BLaER1 (cell line): ENCODE results near the gene NDRG4.

Experiments used
- H3K27ac ChIP-seq: shearing (Covaris generic); formaldehyde crosslinking; 2 replicates; pipeline ENCODE4 v1.8.1; 2022
- H3K27me3 ChIP-seq: shearing (Covaris generic); formaldehyde crosslinking; 2 replicates; pipeline ENCODE4 v1.8.1; 2022
- H3K36me3 ChIP-seq: shearing (Covaris generic); formaldehyde crosslinking; 2 replicates; pipeline ENCODE4 v1.8.1; 2022
- H3K4me1 ChIP-seq: shearing (Covaris generic); formaldehyde crosslinking; 2 replicates; pipeline ENCODE4 v1.8.1; 2022
- H3K4me2 ChIP-seq: shearing (Covaris generic); formaldehyde crosslinking; 2 replicates; pipeline ENCODE4 v1.8.1; 2022
- H3K4me3 ChIP-seq: shearing (Covaris generic); formaldehyde crosslinking; 2 replicates; pipeline ENCODE4 v1.8.1; 2022
- H3K9ac ChIP-seq: shearing (Covaris generic); formaldehyde crosslinking; 2 replicates; pipeline ENCODE4 v1.8.1; 2022
- H3K9me3 ChIP-seq: shearing (Covaris generic); formaldehyde crosslinking; 2 replicates; pipeline ENCODE4 v1.8.1; 2022
- H4K20me1 ChIP-seq: shearing (Covaris generic); formaldehyde crosslinking; 2 replicates; pipeline ENCODE4 v1.8.1; 2022
- Cebpa-rat ChIP-seq: shearing (Covaris generic); IDR thresholded peaks from 2 replicates; pipeline ENCODE4 v1.8.1; 2022

Gene NDRG4

GRCh38 chr16:58464047-58464915, 35.7 kb upstream of the NDRG4 start:
- no peak overlapping the region for H3K27ac ChIP-seq
- no peak for TF ChIP-seq Cebpa-rat
- peak overlapping the region; percentile 71 for H3K4me3 ChIP-seq
- no peaks in the 10 kb centered on the region for H3K36me3 ChIP-seq
- H4K20me1 ChIP-seq = peaks cover 28% of the 10 kb centered on the region
- H3K4me2 ChIP-seq = peak overlapping the region; percentile 100
- peaks cover 74% of the 10 kb centered on the region for H3K27me3 ChIP-seq
- no peaks in the 10 kb centered on the region for H3K9me3 ChIP-seq
- peak overlapping the region; percentile 52 for H3K9ac ChIP-seq
- peaks cover 20% of the 10 kb centered on the region for H3K4me1 ChIP-seq

- no peaks in the 10 kb centered on the region for H3K36me3 ChIP-seq
- peak overlapping the region; percentile 71 for H3K4me3 ChIP-seq
- peaks cover 73% of the 10 kb centered on the region for H3K27me3 ChIP-seq
- H3K4me2 ChIP-seq = peak overlapping the region; percentile 100
- H3K9ac ChIP-seq = no peak overlapping the region
- H3K9me3 ChIP-seq = no peaks in the 10 kb centered on the region
- H4K20me1 ChIP-seq = peaks cover 28% of the 10 kb centered on the region
- H3K4me1 ChIP-seq = peaks cover 20% of the 10 kb centered on the region
- H3K27ac ChIP-seq = no peak overlapping the region
- TF ChIP-seq Cebpa-rat = no peak
Measured at GRCh38 chr16:58464916-58465731, 34.8 kb upstream of the NDRG4 start.

- H3K4me1 ChIP-seq = peaks cover 21% of the 10 kb centered on the region
- peaks cover 28% of the 10 kb centered on the region for H4K20me1 ChIP-seq
- no peak for TF ChIP-seq Cebpa-rat
- no peak overlapping the region for H3K4me3 ChIP-seq
- H3K36me3 ChIP-seq = no peaks in the 10 kb centered on the region
- no peaks in the 10 kb centered on the region for H3K9me3 ChIP-seq
- peaks cover 66% of the 10 kb centered on the region for H3K27me3 ChIP-seq
- H3K27ac ChIP-seq = no peak overlapping the region
- no peak overlapping the region for H3K4me2 ChIP-seq
- no peak overlapping the region for H3K9ac ChIP-seq
Measured at GRCh38 chr16:58465817-58466216, 34.1 kb upstream of the NDRG4 start.

GRCh38 chr16:58466396-58466795, 33.5 kb upstream of the NDRG4 start:
- Histone ChIP-seq H3K36me3 (no peaks in the 10 kb centered on the region), H3K9ac (no peak overlapping the region), H4K20me1 (peaks cover 28% of the 10 kb centered on the region), H3K4me3 (no peak overlapping the region), H3K27me3 (peaks cover 60% of the 10 kb centered on the region), H3K4me1 (peaks cover 27% of the 10 kb centered on the region), H3K4me2 (no peak overlapping the region), H3K9me3 (no peaks in the 10 kb centered on the region), H3K27ac (no peak overlapping the region)
- no peak for TF ChIP-seq Cebpa-rat

GRCh38 chr16:58467905-58468304, 32.0 kb upstream of the NDRG4 start:
- Histone ChIP-seq H3K4me1 (peaks cover 34% of the 10 kb centered on the region), H3K4me2 (no peak overlapping the region), H3K4me3 (no peak overlapping the region), H3K27ac (no peak overlapping the region), H3K9ac (no peak overlapping the region), H3K9me3 (no peaks in the 10 kb centered on the region), H3K36me3 (no peaks in the 10 kb centered on the region), H3K27me3 (peaks cover 45% of the 10 kb centered on the region), H4K20me1 (peaks cover 22% of the 10 kb centered on the region)
- no peak for TF ChIP-seq Cebpa-rat

GRCh38 chr16:58471209-58471975, 28.6 kb upstream of the NDRG4 start:
- no peaks in the 10 kb centered on the region for H3K36me3 ChIP-seq
- H3K4me1 ChIP-seq = peaks cover 18% of the 10 kb centered on the region
- H3K4me2 ChIP-seq = peak overlapping the region; percentile 30; the same call in 1 of the 2 replicates
- no peak overlapping the region for H3K27ac ChIP-seq
- H3K4me3 ChIP-seq = no peak overlapping the region
- H3K9ac ChIP-seq = no peak overlapping the region
- TF ChIP-seq Cebpa-rat = no peak
- H3K9me3 ChIP-seq = no peaks in the 10 kb centered on the region
- H3K27me3 ChIP-seq = peaks cover 10% of the 10 kb centered on the region
- no peaks in the 10 kb centered on the region for H4K20me1 ChIP-seq

GRCh38 chr16:58472266-58472665, 27.7 kb upstream of the NDRG4 start:
- no peaks in the 10 kb centered on the region for H3K9me3 ChIP-seq
- no peaks in the 10 kb centered on the region for H4K20me1 ChIP-seq
- peaks cover 2% of the 10 kb centered on the region; the same call in 1 of the 2 replicates for H3K27me3 ChIP-seq
- H3K4me2 ChIP-seq = peak overlapping the region; percentile 30
- TF ChIP-seq Cebpa-rat = no peak
- no peak overlapping the region for H3K4me3 ChIP-seq
- H3K27ac ChIP-seq = no peak overlapping the region
- no peaks in the 10 kb centered on the region for H3K36me3 ChIP-seq
- H3K4me1 ChIP-seq = peaks cover 18% of the 10 kb centered on the region
- H3K9ac ChIP-seq = no peak overlapping the region

- no peaks in the 10 kb centered on the region for H4K20me1 ChIP-seq
- H3K27ac ChIP-seq = no peak overlapping the region
- no peak overlapping the region for H3K4me3 ChIP-seq
- TF ChIP-seq Cebpa-rat = no peak
- H3K36me3 ChIP-seq = no peaks in the 10 kb centered on the region
- H3K27me3 ChIP-seq = no peaks in the 10 kb centered on the region
- no peak overlapping the region for H3K9ac ChIP-seq
- no peaks in the 10 kb centered on the region for H3K9me3 ChIP-seq
- peak overlapping the region; percentile 30 for H3K4me2 ChIP-seq
- peaks cover 18% of the 10 kb centered on the region for H3K4me1 ChIP-seq
Measured at GRCh38 chr16:58472827-58473226, 27.1 kb upstream of the NDRG4 start.

- no peak overlapping the region for H3K4me3 ChIP-seq
- TF ChIP-seq Cebpa-rat = no peak
- no peaks in the 10 kb centered on the region for H3K9me3 ChIP-seq
- H3K27me3 ChIP-seq = no peaks in the 10 kb centered on the region
- no peak overlapping the region for H3K4me2 ChIP-seq
- H3K4me1 ChIP-seq = peaks cover 18% of the 10 kb centered on the region
- no peak overlapping the region for H3K27ac ChIP-seq
- H4K20me1 ChIP-seq = no peaks in the 10 kb centered on the region
- H3K36me3 ChIP-seq = no peaks in the 10 kb centered on the region
- H3K9ac ChIP-seq = no peak overlapping the region
Measured at GRCh38 chr16:58474296-58474695, 25.6 kb upstream of the NDRG4 start.
